ENCODE results near the gene SLC2A4RG.

Gene SLC2A4RG

GRCh38 chr20:63741676-63742380 is 2.3 kb downstream of the SLC2A4RG start:
- no peak for DNase-seq

- DNase-seq = no peak
Observed at GRCh38 chr20:63742381-63743024, 2.9 kb downstream of the SLC2A4RG start.

DNA sequence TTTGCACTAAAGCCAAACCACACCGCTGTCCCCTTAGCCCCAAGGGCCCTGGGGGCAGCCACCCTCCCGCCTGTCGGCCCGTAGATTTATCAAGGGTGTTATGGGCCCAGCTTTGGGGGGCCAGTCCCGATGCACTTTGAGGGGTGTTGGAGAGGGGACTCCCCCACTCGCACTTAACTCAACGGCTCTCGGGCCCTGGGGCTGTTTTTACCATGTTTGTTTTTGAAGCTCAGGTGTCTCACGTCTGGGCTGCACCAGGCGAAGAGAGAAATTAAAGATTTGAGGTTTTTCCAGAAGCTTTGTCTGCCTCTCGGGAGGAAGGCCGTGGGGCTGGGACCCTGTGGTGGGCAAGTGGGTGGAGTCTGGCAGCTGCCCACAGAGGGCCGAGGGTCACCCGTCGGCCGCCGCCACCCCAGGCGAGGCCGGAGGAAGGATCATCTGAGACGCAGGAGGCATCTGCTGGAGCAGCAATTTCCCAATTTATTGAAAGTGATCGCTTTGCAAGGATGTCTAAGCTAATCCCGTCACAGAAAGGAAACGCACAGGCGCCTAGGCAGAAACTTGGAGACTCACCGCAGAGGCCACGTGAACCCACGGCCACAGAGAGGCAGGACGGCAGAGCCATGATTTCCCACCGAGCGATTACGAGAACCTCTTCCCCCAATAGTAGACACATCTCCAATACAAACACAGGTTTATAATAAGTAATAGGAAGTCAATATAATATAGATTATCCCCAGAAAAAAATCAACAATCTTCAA is 3.8 kb downstream of the SLC2A4RG start:
- DNase-seq = no peak

GRCh38 chr20:63744158-63744557 is 4.6 kb downstream of the SLC2A4RG start:
- no peak for DNase-seq

GRCh38 chr20:63744574-63745423 is 5.2 kb downstream of the SLC2A4RG start:
- no peak for DNase-seq

GRCh38 chr20:63745424-63745805 is 5.8 kb downstream of the SLC2A4RG start:
- DNase-seq = no peak

DNA sequence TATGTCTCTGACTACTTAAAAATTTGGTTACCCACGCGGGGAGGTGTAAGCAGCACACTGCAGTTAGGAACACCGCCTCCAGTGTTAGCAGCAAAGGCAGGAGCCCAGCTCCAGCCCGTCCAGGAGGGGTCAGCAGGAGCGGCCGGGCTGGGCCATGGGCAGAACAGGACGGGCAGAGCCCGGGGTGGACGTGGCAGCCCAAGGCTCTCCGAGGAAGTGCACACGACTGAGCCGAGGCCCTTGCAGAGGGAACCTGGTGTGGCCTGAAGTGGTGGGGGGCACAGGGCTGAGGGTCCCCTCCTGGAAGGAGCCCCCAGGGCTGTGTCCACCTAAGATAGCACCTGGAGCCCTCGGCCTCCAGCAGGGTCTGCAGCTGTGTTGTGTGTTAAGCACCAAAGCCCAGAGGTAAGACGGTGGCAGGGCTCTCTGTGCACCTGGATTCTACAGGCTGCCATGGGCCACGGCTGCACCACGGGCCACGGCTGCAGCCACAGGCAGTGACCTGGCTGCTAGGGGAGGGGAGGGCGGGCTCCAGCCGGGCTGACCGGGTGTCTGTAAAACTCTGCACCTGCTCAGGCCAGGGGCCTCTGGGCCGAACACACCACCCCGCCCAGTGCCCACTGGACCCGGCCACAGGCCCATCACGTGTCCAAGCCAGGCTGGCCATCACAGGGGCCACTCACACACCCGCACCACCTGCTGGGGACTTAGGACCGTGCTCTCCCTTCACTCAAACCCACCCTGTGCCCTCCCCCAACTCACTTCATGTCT is 6.6 kb downstream of the SLC2A4RG start:
- DNase-seq = no peak

GRCh38 chr20:63746751-63747315 is 7.3 kb downstream of the SLC2A4RG start:
- DNase-seq = no peak

DNA sequence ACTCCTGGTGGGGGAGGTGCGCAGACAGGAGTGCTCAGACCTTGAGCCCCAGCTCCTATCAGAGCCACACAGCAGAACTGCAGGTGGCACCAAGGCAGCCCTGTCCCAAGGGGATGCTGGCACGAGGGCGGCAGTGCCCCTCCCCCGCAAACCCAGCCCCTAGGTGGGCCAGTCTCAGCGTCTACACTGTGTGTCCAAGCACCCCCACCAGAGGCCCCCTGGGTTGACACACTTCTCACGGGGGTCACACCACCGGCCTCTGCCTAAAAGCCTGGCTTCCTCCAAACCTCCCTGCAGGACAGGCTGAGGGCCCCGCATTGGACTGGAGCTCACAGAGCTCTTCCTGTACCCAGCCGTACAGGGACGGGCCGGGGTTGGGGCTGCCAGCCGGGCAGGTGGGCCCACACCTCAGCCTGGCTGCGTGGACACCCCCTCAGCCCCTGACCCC is 8.1 kb downstream of the SLC2A4RG start:
- no peak for DNase-seq

DNA sequence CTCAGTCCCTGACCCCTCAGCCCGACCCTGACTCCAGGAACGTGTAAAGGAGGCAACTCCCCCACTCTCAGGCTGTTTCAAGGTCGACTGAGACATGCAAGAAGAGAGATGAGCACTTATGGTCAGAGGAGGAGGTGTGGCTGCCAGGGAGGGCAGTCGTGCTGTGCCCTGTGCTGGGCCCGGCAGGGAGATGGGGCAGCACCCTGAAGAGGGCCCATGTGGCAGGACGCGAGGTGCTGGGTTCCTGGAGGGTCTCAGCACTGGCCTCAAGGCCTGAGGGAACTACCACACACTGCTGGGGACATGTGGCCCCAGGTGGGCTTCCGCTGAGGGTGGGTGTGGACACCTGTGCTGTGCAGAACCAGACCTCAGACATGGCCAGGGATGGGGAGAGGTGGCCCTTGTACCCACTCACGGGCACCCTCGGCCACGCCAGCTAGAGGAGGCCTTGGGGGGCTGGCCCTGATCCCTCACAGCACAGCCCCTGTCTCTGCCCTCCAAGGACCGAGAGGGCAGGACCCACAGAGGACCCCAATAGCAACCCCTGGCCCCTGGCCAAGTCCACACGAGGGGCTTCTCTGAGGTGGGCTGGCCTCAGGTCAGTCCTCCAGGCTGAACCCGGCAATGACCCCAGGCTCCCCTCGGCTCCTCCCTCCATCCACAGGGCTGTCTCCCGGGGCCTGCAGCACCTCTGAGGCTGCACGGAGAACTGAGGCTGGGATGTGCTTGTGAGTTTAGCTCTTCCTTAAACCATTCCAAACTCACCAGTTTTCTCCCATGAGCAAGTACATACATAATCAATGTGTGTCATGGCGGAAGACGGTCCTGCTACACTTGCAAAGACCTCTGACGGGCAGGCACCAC is 8.7 kb downstream of the SLC2A4RG start:
- DNase-seq = no peak

DNA sequence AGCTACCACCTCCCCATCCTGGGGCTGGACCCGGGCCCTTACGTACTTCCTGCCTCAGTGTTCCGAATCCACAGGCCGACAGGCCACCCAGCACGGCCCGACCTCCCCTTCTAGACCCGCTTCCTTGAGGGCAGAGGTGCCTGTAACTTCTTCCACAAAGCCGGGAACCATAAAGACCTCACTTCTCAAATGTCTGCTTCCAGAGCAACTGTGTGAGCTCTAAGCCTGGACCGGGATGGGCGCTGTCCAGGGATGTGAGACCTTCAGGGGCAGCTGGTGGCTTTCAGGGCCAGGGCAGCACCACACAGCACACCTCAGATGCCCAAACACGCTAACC is 9.3 kb downstream of the SLC2A4RG start:
- no peak for DNase-seq

- DNase-seq = no peak
Observed at GRCh38 chr20:63749597-63750508, 10.3 kb downstream of the SLC2A4RG start.

- DNase-seq = peak; percentile 85
Observed at GRCh38 chr20:63750807-63751470, 11.4 kb downstream of the SLC2A4RG start.

- DNase-seq = no peak
Observed at GRCh38 chr20:63751471-63752271, 12.1 kb downstream of the SLC2A4RG start.

DNA sequence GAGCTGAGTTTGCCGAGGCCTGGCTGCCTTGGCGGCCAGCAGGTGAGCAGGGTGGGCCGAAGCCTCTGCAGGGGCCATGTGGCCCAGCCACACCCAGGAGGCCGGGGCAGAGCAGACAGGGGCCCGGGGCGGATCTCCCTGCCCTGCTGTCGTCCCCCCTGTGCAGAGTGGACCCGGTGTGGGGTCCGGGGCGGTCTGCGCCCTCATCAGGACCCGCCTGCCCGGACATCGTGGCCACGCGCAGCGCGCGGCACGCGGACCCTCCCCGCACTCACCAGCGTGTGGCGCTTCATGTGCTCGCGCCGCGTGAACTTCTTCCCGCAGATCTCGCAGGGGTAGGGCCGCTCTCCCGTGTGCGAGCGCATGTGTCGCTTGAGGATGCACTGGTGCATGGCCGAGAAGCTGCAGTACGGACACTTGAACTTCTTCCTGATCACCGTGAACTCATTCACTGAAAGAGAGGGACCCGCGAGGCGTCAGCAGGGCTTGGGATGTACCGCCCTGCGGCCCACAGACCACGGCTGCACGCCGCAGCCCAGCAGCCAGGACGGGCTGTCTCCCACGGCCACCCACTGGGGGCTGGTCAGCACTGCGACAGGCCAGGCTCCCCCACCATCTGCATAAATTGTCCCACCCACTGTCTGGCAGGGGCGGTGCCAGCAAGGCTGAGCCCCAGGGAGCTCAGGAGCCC is 13.0 kb downstream of the SLC2A4RG start:
- no peak for DNase-seq

DNA sequence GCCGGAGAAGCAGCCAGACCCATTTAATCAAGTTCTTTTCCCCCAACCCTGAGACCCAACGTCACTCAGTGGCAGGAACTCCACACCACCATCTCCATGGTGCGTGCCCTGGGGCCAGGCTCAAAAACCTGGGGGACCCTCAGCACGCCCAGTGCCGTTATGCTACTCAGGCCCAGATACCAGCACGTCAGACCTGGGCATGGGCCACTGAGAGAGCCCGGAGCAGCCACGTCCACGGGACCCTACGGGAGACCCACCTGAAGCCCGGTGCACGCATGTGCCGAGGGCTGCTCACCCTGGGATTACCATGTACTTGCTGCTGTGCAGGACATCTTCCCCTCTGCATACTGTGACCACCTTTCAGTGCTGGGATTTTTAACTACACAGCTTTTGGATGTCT is 13.8 kb downstream of the SLC2A4RG start:
- no peak for DNase-seq

- no peak for DNase-seq
Observed at GRCh38 chr20:63754008-63754407, 14.4 kb downstream of the SLC2A4RG start.

All from activated effector memory CD4-positive, alpha-beta T cell treated with anti-CD3 and anti-CD28 coated beads, Interleukin-2, amount 50 U/mL, for 16 hours (primary cell).